Caco-2 (cell line): ENCODE results near the gene RPN2. TPM values are rescaled to one million over a fixed set of nuclear protein-coding genes. Genes with fewer than 3 reads are reported as not detected.

ENCODE experiments used
- BruUV-seq: library from RNA; stranded (reverse); fragments of 400-500 nt; replicated peaks from 2 replicates; lab custom pipeline; 2021; lab: Mats Ljungman, UMichigan
- CTCF ChIA-PET: fragments of 300-600 bp; sonication (Branson Sonifier 250); formaldehyde crosslinking; loops from one replicate; lab custom pipeline; 2022; ENCODE audit warnings: antibody characterized with exemption; lab: Charles Lee
- POLR2A ChIA-PET: fragments of 300-600 bp; sonication (Branson Sonifier 250); formaldehyde crosslinking; loops from one replicate; lab custom pipeline; 2022; ENCODE audit warnings: antibody characterized with exemption; lab: Charles Lee
- DNase-seq, 2 experiments: peaks; one replicate each; pipeline versions ENCODE4 v3.0.0 to v3.0.0-alpha.2; 2020 to 2022
- H3K27me3 ChIP-seq: replicated peaks from 2 replicates; pipeline ENCODE4 v1.6.0; 2011; ENCODE audit warnings: low read length; ENCODE audit not compliant: control insufficient read depth, insufficient read depth
- H3K36me3 ChIP-seq: 2 replicates; pipeline ENCODE4 v1.5.1; 2011; ENCODE audit warnings: low read length; ENCODE audit not compliant: control insufficient read depth, insufficient read depth
- H3K4me1 ChIP-seq: fragments of 250-450 bp; sonication (Bioruptor Pico); 2 replicates; pipeline ENCODE4 v1.5.1; 2020; ENCODE audit warnings: mild to moderate bottlenecking
- H3K4me3 ChIP-seq: 2 replicates; pipeline ENCODE4 v1.5.1; 2011; ENCODE audit warnings: low read depth, mild to moderate bottlenecking, control low read depth, low read length
- H3K9me3 ChIP-seq: fragments of 250-450 bp; sonication (Bioruptor Pico); 2 replicates; pipeline ENCODE4 v1.5.1; 2020; ENCODE audit warnings: mild to moderate bottlenecking, moderate library complexity
- H3K27ac Mint-ChIP-seq: one replicate; pipeline ENCODE4 v1.8.0; 2022; ENCODE audit warnings: mixed read lengths; ENCODE audit not compliant: unreplicated experiment
- H3K27me3 Mint-ChIP-seq: one replicate; pipeline ENCODE4 v1.8.0; 2022; ENCODE audit warnings: mixed read lengths; ENCODE audit not compliant: insufficient read depth, unreplicated experiment
- H3K36me3 Mint-ChIP-seq: one replicate; pipeline ENCODE4 v1.8.0; 2022; ENCODE audit warnings: mild to moderate bottlenecking, mixed read lengths; ENCODE audit not compliant: insufficient read depth, unreplicated experiment
- H3K4me1 Mint-ChIP-seq: one replicate; pipeline ENCODE4 v1.8.0; 2022; ENCODE audit warnings: low read depth, mixed read lengths; ENCODE audit not compliant: unreplicated experiment
- H3K4me3 Mint-ChIP-seq: one replicate; pipeline ENCODE4 v1.8.0; 2022; ENCODE audit warnings: mild to moderate bottlenecking, moderate library complexity, mixed read lengths; ENCODE audit not compliant: unreplicated experiment
- H3K9me3 Mint-ChIP-seq: one replicate; pipeline ENCODE4 v1.8.0; 2022; ENCODE audit warnings: mixed read lengths; ENCODE audit not compliant: unreplicated experiment
- intact Hi-C: fragments of 100-400 bp; cut with micrococcal nuclease; formaldehyde crosslinking; loops from one replicate; pipeline ENCODE4 v1.10.0; 2022; ENCODE audit not compliant: unreplicated experiment
- total RNA-seq: library from RNA; stranded (reverse); gene quantifications from 2 replicates; pipeline ENCODE4 v1.2.3, GENCODE V29; 2022
- TF ChIP-seq, protein P1 (sequence below), 2 experiments: fragments of 200-600 bp in 1 of 2; IDR thresholded peaks; 1 replicate in 1 of 2; 2 replicates in 1 of 2; pipeline versions ENCODE4 v1.5.1 to v1.8.0; 2011 to 2022; ENCODE audit warnings: antibody characterized with exemption in 1 of 2, control low read depth in 1 of 2, inconsistent platforms in 1 of 2, low read depth in 1 of 2, low read length in 1 of 2, mild to moderate bottlenecking in 1 of 2, moderate library complexity in 1 of 2; ENCODE audit not compliant: insufficient read depth in 1 of 2, severe bottlenecking in 1 of 2, unreplicated experiment in 1 of 2

The RPN2 gene
- total RNA-seq, 1 experiment from 2014 or later = 838 TPM

DNA sequence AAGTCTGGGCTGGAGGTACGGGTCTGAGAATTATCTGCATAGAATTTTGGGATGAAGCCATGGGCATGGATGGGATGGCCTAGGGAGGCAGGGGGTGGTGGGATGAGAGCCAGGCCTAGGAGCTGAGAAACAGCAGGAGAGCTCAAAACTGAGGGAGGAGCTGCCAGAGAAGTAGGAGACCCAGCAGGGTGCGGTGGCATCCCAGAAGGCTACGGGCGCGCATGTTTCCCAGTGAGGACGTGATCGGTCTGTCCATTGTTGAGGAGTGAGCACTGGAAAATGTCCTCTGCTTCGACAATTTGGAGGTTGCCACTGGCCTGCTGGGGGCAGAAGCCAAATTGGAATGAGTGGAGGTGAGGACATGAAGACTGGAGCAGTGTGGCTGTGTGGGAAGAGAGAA is 14.7 kb downstream of the RPN2 start:
- no peaks in the 10 kb centered on the region for H3K27me3 Mint-ChIP-seq
- POLR2A ChIA-PET = no interaction called here
- H3K36me3 Mint-ChIP-seq = peaks cover 88% of the 10 kb centered on the region

DNA sequence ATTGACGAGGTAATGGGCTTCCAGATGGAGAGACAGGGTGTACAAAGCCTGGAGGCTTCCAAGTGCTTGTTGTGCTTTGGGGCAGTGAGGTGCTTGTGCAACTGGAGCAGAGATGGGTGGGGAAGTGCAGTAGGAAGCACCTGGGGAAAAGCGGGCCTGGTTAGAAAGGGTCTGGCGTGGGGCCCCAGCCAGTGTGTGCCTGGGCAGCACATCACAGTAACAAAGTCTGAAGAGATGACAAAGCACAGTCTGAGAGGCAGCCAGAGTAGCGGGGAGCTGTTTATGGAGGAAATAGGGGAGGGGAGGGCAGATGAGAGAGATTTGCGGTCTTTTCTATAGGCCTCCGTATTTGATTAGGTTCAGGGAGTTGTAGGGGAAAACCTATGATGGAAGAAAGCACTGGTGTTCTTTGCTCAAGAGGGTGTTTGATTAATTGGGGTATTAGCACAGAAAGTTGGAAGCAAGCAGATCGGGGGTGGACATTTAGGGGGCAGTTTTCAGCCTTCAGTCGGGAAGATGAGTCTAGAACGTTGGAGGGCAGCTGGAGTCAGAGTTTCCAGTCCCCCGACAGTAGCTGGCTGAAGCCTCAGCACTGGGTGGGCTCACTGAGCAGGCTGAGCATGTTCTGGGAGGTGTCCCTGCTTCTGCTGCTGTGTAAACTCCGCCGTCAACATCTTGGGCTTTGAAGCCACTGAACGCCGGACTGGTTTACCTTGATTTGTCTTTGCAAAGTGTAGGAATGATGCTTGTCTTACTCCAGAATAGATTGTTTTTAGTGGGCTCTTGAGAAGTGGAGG is 15.7 kb downstream of the RPN2 start:
- peak overlapping the region; percentile 17 for H3K27ac Mint-ChIP-seq
- intact Hi-C loops = loop anchor here (1.0 kb wide), 1 partner anchor 339 kb away; no protein-coding TSS in a partner anchor

More for the DNA sequence above, 14.7 kb downstream of the RPN2 start:
- Histone ChIP-seq H3K9me3 (no peaks in the 10 kb centered on the region), H3K4me3 (no peak overlapping the region), H3K36me3 (peaks cover 7% of the 10 kb centered on the region), H3K4me1 (no peaks in the 10 kb centered on the region), H3K27me3 (no peaks in the 10 kb centered on the region)
- H3K4me3 Mint-ChIP-seq = no peak overlapping the region
- peak overlapping the region; percentile 9 for H3K27ac Mint-ChIP-seq
- TF ChIP-seq, protein P1, sequence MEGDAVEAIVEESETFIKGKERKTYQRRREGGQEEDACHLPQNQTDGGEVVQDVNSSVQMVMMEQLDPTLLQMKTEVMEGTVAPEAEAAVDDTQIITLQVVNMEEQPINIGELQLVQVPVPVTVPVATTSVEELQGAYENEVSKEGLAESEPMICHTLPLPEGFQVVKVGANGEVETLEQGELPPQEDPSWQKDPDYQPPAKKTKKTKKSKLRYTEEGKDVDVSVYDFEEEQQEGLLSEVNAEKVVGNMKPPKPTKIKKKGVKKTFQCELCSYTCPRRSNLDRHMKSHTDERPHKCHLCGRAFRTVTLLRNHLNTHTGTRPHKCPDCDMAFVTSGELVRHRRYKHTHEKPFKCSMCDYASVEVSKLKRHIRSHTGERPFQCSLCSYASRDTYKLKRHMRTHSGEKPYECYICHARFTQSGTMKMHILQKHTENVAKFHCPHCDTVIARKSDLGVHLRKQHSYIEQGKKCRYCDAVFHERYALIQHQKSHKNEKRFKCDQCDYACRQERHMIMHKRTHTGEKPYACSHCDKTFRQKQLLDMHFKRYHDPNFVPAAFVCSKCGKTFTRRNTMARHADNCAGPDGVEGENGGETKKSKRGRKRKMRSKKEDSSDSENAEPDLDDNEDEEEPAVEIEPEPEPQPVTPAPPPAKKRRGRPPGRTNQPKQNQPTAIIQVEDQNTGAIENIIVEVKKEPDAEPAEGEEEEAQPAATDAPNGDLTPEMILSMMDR (IDR thresholded peaks at IDR 0.05; ENCODE audit: insufficient read depth in 1 of 2, low read depth in 1 of 2, low read length in 1 of 2, severe bottlenecking in 1 of 2, unreplicated experiment in 1 of 2) = no peak
- no peaks in the 10 kb centered on the region for H3K9me3 Mint-ChIP-seq
- BruUV-seq = no TSS peak
- DNase-seq = no peak
- peaks cover 38% of the 10 kb centered on the region for H3K4me1 Mint-ChIP-seq
- intact Hi-C loops = no loop called here
- CTCF ChIA-PET = interaction anchor here (0.9 to 2.6 kb wide), 2 partner anchors 15 to 340 kb away, joined by 3 to 11 read pairs; no protein-coding TSS in a partner anchor

More for the DNA sequence above, 15.7 kb downstream of the RPN2 start:
- peaks cover 38% of the 10 kb centered on the region for H3K4me1 Mint-ChIP-seq
- Histone ChIP-seq H3K27me3 (no peaks in the 10 kb centered on the region), H3K4me1 (no peaks in the 10 kb centered on the region), H3K36me3 (peaks cover 8% of the 10 kb centered on the region), H3K4me3 (no peak overlapping the region), H3K9me3 (no peaks in the 10 kb centered on the region)
- TF ChIP-seq, protein P1 (IDR thresholded peaks at IDR 0.05; ENCODE audit: insufficient read depth in 1 of 2, low read depth in 1 of 2, low read length in 1 of 2, severe bottlenecking in 1 of 2, unreplicated experiment in 1 of 2) = no peak
- H3K9me3 Mint-ChIP-seq = no peaks in the 10 kb centered on the region
- ChIA-PET CTCF (interaction anchor here (0.6 to 2.6 kb wide), 19 partner anchors 9 to 348 kb away, joined by 3 to 25 read pairs (median 3); partner anchors contain the start of genes MROH8, RBL1 and RPN2), POLR2A (interaction anchor here (1.6 kb wide), 1 partner anchor 16 kb away, joined by 10 read pairs; the partner anchor contains the start of genes MROH8 and RPN2)
- DNase-seq = peak in 1 of 2 experiments; percentile 42
- H3K27me3 Mint-ChIP-seq = no peaks in the 10 kb centered on the region
- peaks cover 88% of the 10 kb centered on the region for H3K36me3 Mint-ChIP-seq
- H3K4me3 Mint-ChIP-seq = no peak overlapping the region
- no TSS peak for BruUV-seq
